HG03469 (cell line): Measurements from ENCODE around the gene ATXN7L1.
"Not testable (repeated sequence)": the region's sequence is repeated elsewhere in the genome, so short reads cannot be mapped to it uniquely, and the experiment has no call there.

Source experiments
- ATAC-seq: cut with Tn5 transposase; IDR thresholded peaks from one replicate; pipeline ENCODE4 v1.9.1; 2021; ENCODE audit warnings: mild to moderate bottlenecking, moderate library complexity, moderate number of reproducible peaks; ENCODE audit not compliant: unreplicated experiment

The ATXN7L1 gene

GRCh38 chr7:105623378-105623777, 253.0 kb downstream of the ATXN7L1 start:
- ATAC-seq: no peak

GRCh38 chr7:105622106-105622731, 254.2 kb downstream of the ATXN7L1 start:
- no peak for ATAC-seq

- ATAC-seq: no peak
Observed at GRCh38 chr7:105621617-105622016, 254.8 kb downstream of the ATXN7L1 start.

GRCh38 chr7:105621176-105621575, 255.2 kb downstream of the ATXN7L1 start:
- ATAC-seq: no peak

GRCh38 chr7:105619590-105619989, 256.8 kb downstream of the ATXN7L1 start:
- ATAC-seq: no peak

- ATAC-seq: no peak
Observed at GRCh38 chr7:105618016-105618296, 258.4 kb downstream of the ATXN7L1 start.

- ATAC-seq: no peak
Observed at GRCh38 chr7:105617280-105618015, 259.0 kb downstream of the ATXN7L1 start.

GRCh38 chr7:105614341-105614840, 262.0 kb downstream of the ATXN7L1 start:
- ATAC-seq: no peak

- ATAC-seq: no peak
Observed at GRCh38 chr7:105613611-105614330, 262.6 kb downstream of the ATXN7L1 start.

- no peak for ATAC-seq
Observed at GRCh38 chr7:105612806-105613205, 263.6 kb downstream of the ATXN7L1 start.

GRCh38 chr7:105611856-105612775, 264.3 kb downstream of the ATXN7L1 start:
- no peak for ATAC-seq

GRCh38 chr7:105610165-105610930, 266.1 kb downstream of the ATXN7L1 start:
- no peak for ATAC-seq

GRCh38 chr7:105602325-105603305, 273.8 kb downstream of the ATXN7L1 start:
- ATAC-seq: no peak

GRCh38 chr7:105600720-105601550, 275.5 kb downstream of the ATXN7L1 start:
- no peak for ATAC-seq

- no peak for ATAC-seq
Observed at GRCh38 chr7:105599551-105599950, 276.8 kb downstream of the ATXN7L1 start.

- ATAC-seq: not testable (repeated sequence)
Observed at GRCh38 chr7:105599080-105599479, 277.3 kb downstream of the ATXN7L1 start.

- no peak for ATAC-seq
Observed at GRCh38 chr7:105596866-105597265, 279.5 kb downstream of the ATXN7L1 start.

GRCh38 chr7:105594034-105594433, 282.4 kb downstream of the ATXN7L1 start:
- no peak for ATAC-seq
